Heart left ventricle (tissue), 16 donors: Measurements from ENCODE around the gene GABPB1. TPM values are rescaled to one million over a fixed set of nuclear protein-coding genes. Genes with fewer than 3 reads are reported as not detected.

Experiments
- ATAC-seq, 4 donors: fragments of 200-7000 bp; cut with Tn5 transposase; one replicate each; pipeline ENCODE4 v1.9.1; 2020 to 2022; ENCODE audit warnings: moderate library complexity in 4 of 4, mild to moderate bottlenecking in 3 of 4, moderate number of reproducible peaks in 1 of 4
- DNase-seq, 5 donors: peaks; one replicate each; pipeline ENCODE4 v3.0.0-alpha.2; 2020
- H3K27ac ChIP-seq, 12 donors: fragments of 200-600 bp; sonication (generic) in 4 of 12; one replicate each; pipeline versions ENCODE4 v1.5.0 to v1.8.0; 2016 to 2022; ENCODE audit warnings: mild to moderate bottlenecking in 2 of 12
- H3K27me3 ChIP-seq, 9 donors: fragments of 200-600 bp; sonication (generic) in 2 of 9; one replicate each; pipeline versions ENCODE4 v1.5.1 to v1.8.0; 2016 to 2022; ENCODE audit warnings: mild to moderate bottlenecking in 3 of 9
- H3K36me3 ChIP-seq, 9 donors: fragments of 200-600 bp; sonication (generic) in 2 of 9; one replicate each; pipeline versions ENCODE4 v1.5.0 to v1.8.0; 2018 to 2022; ENCODE audit warnings: mild to moderate bottlenecking in 2 of 9
- H3K4me1 ChIP-seq, 12 donors: fragments of 200-600 bp; sonication (generic) in 4 of 12; one replicate each; pipeline versions ENCODE4 v1.5.0 to v1.8.0; 2016 to 2022; ENCODE audit warnings: mild to moderate bottlenecking in 3 of 12
- H3K4me3 ChIP-seq, 12 donors: fragments of 200-600 bp; sonication (generic) in 4 of 12; one replicate each; pipeline versions ENCODE4 v1.5.0 to v1.8.0; 2017 to 2022; ENCODE audit warnings: mild to moderate bottlenecking in 9 of 12, moderate library complexity in 4 of 12
- H3K9me3 ChIP-seq, 12 donors: fragments of 200-600 bp; sonication (generic) in 4 of 12; one replicate each; pipeline versions ENCODE4 v1.5.0 to v1.8.0; 2016 to 2022; ENCODE audit warnings: mild to moderate bottlenecking in 1 of 12
- POLR2A ChIP-seq, 2 donors: fragments of 450-650 bp; IDR thresholded peaks; one replicate each; pipeline ENCODE4 v1.6.1; 2017; ENCODE audit warnings: antibody characterized with exemption in 2 of 2, mild to moderate bottlenecking in 2 of 2, moderate library complexity in 2 of 2
- WGBS, 4 donors: extraction: QIAGEN DNeasy Blood & Tissue Kit in 2 of 4; methylation state at CpG; one replicate each; pipeline versions ENCODE4 v1.1.5 to v1.1.7; 2013 to 2018; 5-methylcytosine and 5-hydroxymethylcytosine counted together
- intact Hi-C, 10 donors: fragments of 100-400 bp; cut with DNase I; formaldehyde crosslinking; loops; one replicate each; pipeline versions ENCODE4 v1.11.1 to v1.14.2; 2022
- polyA plus RNA-seq, 2 donors: library from polyadenylated mRNA; stranded (reverse); fragments of 200-250 nt; gene quantifications; one replicate each; pipeline ENCODE4 v1.2.3, GENCODE V29; 2013
- total RNA-seq, 9 donors: library from RNA; depleted of rRNA in 2 of 9; stranded (reverse); fragments of >200 nt in 2 of 9; fragmentation: NEBNext Ultra II Directional in 3 of 9; extraction: Animal tissue kit (Norgen Biotek cat#: 25700) in 3 of 9; gene quantifications; one replicate each; pipeline versions ENCODE4 v1.1.0 to v1.2.4, GENCODE V29; 2016 to 2023
- TF ChIP-seq, protein P1 (sequence below), 12 donors: fragments of 200-600 bp; sonication (generic) in 4 of 12; IDR thresholded peaks; one replicate each; pipeline versions ENCODE4 v1.5.0 to v1.8.0; 2018 to 2022; ENCODE audit warnings: antibody characterized with exemption in 12 of 12, mild to moderate bottlenecking in 5 of 12
- donor health status: ischemic (EF 13 %, LVEDD 7.1; RV severe dilation, severe dysfunction).
- donor health status: healthy with polysubstance abuse.
- donor health status: DM: no; HTN: yes; CAD: no.
- donor health status: DM: no; HTN: no; CAD: no.
- donor health status: ischemic (EF 25% LVEDD 6.9; RV normal size, moderate dysfunction).
- donor health status: ischemic (EF 25% LVEDD 5.7; RV mildly dilated, moderate dysfunction).
- donor health status: healthy.
- donor health status: DM: yes; HTN: yes; CAD: no.
- donor health status: ischemic (EF 35%, LVEDD 5.7; RV mildly dilated, moderate dysfunction).
- donor health status: nonischemic (EF 11% LVEDD 7.7; RV severe dilation, severe dysfunction).
- donor health status: DM: yes; HTN: yes; CAD: no.
- donor health status: PGD.
- donor health status: ischemic (EF 29% LVEDD 5.4; RV normal size, mild dysfunction).
- donor health status: nonischemic (EF 23%, LVEDD 6.1; RV moderate dilation, normal function).

The GABPB1 gene
- total and polyA plus RNA-seq, 11 donors = 3.6 to 14.2 (median 9.6) TPM

- DNase-seq = no peak
- Histone ChIP-seq H3K9me3 (no peaks in the 10 kb centered on the region), H3K4me1 (peaks cover 0 to 15% (median 0%) of the 10 kb centered on the region in 12 donors), H3K27me3 (peaks cover 0 to 3% (median 0%) of the 10 kb centered on the region in 9 donors), H3K36me3 (no peaks in the 10 kb centered on the region), H3K4me3 (no peak overlapping the region), H3K27ac (no peak overlapping the region)
- intact Hi-C loops = no loop called here
- ATAC-seq = no peak
- 93 to 95% (median 93%) methylated on average over 8 to 11 of the region's 11 CpGs for WGBS, 4 donors
- TF ChIP-seq POLR2A (IDR thresholded peaks at IDR 0.05) = no peak
- TF ChIP-seq, protein P1, sequence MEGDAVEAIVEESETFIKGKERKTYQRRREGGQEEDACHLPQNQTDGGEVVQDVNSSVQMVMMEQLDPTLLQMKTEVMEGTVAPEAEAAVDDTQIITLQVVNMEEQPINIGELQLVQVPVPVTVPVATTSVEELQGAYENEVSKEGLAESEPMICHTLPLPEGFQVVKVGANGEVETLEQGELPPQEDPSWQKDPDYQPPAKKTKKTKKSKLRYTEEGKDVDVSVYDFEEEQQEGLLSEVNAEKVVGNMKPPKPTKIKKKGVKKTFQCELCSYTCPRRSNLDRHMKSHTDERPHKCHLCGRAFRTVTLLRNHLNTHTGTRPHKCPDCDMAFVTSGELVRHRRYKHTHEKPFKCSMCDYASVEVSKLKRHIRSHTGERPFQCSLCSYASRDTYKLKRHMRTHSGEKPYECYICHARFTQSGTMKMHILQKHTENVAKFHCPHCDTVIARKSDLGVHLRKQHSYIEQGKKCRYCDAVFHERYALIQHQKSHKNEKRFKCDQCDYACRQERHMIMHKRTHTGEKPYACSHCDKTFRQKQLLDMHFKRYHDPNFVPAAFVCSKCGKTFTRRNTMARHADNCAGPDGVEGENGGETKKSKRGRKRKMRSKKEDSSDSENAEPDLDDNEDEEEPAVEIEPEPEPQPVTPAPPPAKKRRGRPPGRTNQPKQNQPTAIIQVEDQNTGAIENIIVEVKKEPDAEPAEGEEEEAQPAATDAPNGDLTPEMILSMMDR (IDR thresholded peaks at IDR 0.05) = no peak
Measured at GRCh38 chr15:50252556-50252955, 102.4 kb downstream of the GABPB1 start.

- H3K4me1 ChIP-seq = peaks cover 0 to 22% (median 0%) of the 10 kb centered on the region in 12 donors
- no peak overlapping the region for H3K4me3 ChIP-seq
- H3K36me3 ChIP-seq = no peaks in the 10 kb centered on the region
- H3K9me3 ChIP-seq = no peaks in the 10 kb centered on the region
- no peak for DNase-seq
- H3K27me3 ChIP-seq = peaks cover 0 to 3% (median 0%) of the 10 kb centered on the region in 9 donors
- intact Hi-C loops = no loop called here
- ATAC-seq = no peak
- no peak for TF ChIP-seq POLR2A (IDR thresholded peaks at IDR 0.05)
- TF ChIP-seq, protein P1 (IDR thresholded peaks at IDR 0.05) = no peak
- WGBS, 4 donors = 82 to 93% (median 90%) methylated on average over 11 of the region's 11 CpGs
- no peak overlapping the region for H3K27ac ChIP-seq
Measured at GRCh38 chr15:50251638-50252182, 103.3 kb downstream of the GABPB1 start.

DNA sequence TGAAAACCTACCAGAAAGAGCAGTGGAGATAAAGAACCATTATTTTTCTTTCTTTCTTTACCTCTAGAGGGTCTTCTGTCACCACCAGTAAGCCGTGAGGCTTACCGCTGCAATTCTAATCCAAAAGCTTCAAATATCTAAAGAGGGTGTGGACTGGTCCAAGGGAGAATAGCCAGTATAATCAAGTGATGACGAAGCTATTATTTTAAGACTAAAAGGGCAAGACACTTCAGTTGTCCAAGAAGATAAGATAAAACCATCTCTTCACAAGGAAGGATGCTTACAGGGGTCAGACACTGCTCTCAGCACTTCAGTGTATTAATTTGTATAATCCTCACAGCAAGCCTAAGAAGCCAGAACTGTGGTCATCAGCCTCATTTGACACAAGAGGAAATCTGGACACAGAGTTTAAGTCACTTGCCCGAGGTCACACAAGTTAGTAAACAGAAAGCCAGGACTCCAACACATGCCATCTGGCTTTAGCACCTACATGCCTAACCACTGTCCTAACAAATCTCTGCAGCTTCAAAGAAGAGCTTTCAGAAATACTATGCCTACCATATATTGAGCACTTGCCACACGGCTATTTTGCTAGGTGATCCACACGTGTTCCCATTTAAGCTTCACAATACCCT lies 104.1 kb downstream of the GABPB1 start:
- H3K27me3 ChIP-seq = peaks cover 0 to 3% (median 0%) of the 10 kb centered on the region in 9 donors
- 45 to 54% (median 48%) methylated on average over 6 of the region's 6 CpGs for WGBS, 4 donors
- no peaks in the 10 kb centered on the region for H3K36me3 ChIP-seq
- H3K27ac ChIP-seq = no peak overlapping the region
- intact Hi-C loops = no loop called here
- H3K4me3 ChIP-seq = no peak overlapping the region
- no peaks in the 10 kb centered on the region for H3K9me3 ChIP-seq
- TF ChIP-seq, protein P1 (IDR thresholded peaks at IDR 0.05) = no peak
- no peak for TF ChIP-seq POLR2A (IDR thresholded peaks at IDR 0.05)
- no peak for DNase-seq
- peaks cover 0 to 22% (median 0%) of the 10 kb centered on the region in 12 donors for H3K4me1 ChIP-seq
- no peak for ATAC-seq

GRCh38 chr15:50249704-50250103 lies 105.3 kb downstream of the GABPB1 start:
- no peak for TF ChIP-seq POLR2A (IDR thresholded peaks at IDR 0.05)
- TF ChIP-seq, protein P1 (IDR thresholded peaks at IDR 0.05) = no peak
- Histone ChIP-seq H3K27ac (no peak overlapping the region), H3K27me3 (peaks cover 0 to 3% (median 0%) of the 10 kb centered on the region in 9 donors), H3K9me3 (no peaks in the 10 kb centered on the region), H3K36me3 (no peaks in the 10 kb centered on the region), H3K4me1 (peaks cover 0 to 22% (median 0%) of the 10 kb centered on the region in 12 donors), H3K4me3 (no peak overlapping the region)
- 66 to 77% (median 73%) methylated on average over 2 of the region's 2 CpGs for WGBS, 4 donors
- ATAC-seq (no peak), DNase-seq (no peak)
- intact Hi-C loops = no loop called here
